Activated CD8-positive, alpha-beta T cell treated with anti-CD3 and anti-CD28 coated beads, Interleukin-2, amount 10 ng/mL, durations not matched to agents 7 days and 5 days (primary cell): Measurements from ENCODE around the gene TMEFF1. TPM values are rescaled to one million over a fixed set of nuclear protein-coding genes. Genes with fewer than 3 reads are reported as not detected.

Experiments
- ATAC-seq: fragments of 150-1000 bp; cut with Tn5 transposase; one replicate; pipeline ENCODE4 v1.10.0; 2021; ENCODE audit warnings: moderate library complexity
- CTCF ChIA-PET: fragments of 350-600 bp; sonication (Branson Sonifier 250); formaldehyde crosslinking; loops from one replicate; lab custom pipeline; 2021; ENCODE audit warnings: antibody characterized with exemption; lab: Charles Lee
- POLR2A ChIA-PET: fragments of 350-600 bp; sonication (Branson Sonifier 250); formaldehyde crosslinking; loops from one replicate; lab custom pipeline; 2021; ENCODE audit warnings: antibody characterized with exemption; lab: Charles Lee
- DNase-seq: peaks from one replicate; pipeline ENCODE4 v3.0.0-alpha.2; 2020
- H3K27ac Mint-ChIP-seq: one replicate; pipeline ENCODE4 v1.8.0; 2021; ENCODE audit warnings: mild to moderate bottlenecking, mixed read lengths
- H3K27me3 Mint-ChIP-seq: one replicate; pipeline ENCODE4 v1.8.0; 2021; ENCODE audit warnings: low read depth, mixed read lengths
- H3K36me3 Mint-ChIP-seq: one replicate; pipeline ENCODE4 v1.8.0; 2021; ENCODE audit warnings: low read depth, mixed read lengths
- H3K4me1 Mint-ChIP-seq: one replicate; pipeline ENCODE4 v1.8.0; 2021; ENCODE audit warnings: low read depth, mixed read lengths
- H3K4me3 Mint-ChIP-seq: one replicate; pipeline ENCODE4 v1.8.0; 2021; ENCODE audit warnings: mild to moderate bottlenecking, mixed read lengths
- H3K9me3 Mint-ChIP-seq: one replicate; pipeline ENCODE4 v1.8.0; 2022; ENCODE audit warnings: mixed read lengths; ENCODE audit not compliant: insufficient read depth
- total RNA-seq, 2 experiments: library from RNA; stranded (reverse); gene quantifications; one replicate each; pipeline ENCODE4 v1.2.3, GENCODE V29; 2021

Gene TMEFF1
- total RNA-seq, 2 experiments from 2014 or later: not detected

DNA sequence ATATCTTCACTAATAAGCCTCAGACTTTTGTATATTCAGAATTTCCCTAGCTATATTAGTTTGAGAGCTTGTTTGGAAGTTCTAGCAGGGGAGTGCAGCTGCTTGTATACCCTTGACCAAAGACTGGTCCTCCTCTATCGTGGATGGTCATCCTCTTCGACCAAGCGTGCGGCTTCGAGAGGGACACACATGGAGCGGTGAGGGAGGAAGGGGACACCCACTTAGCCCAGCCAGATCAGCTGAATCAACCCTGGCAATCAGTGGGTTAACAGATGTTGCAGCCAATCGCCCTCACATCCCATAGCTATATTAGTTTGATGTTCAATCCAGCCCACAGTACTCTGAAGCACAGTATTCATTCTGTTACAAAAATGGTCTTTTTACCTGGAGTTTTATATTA lies 108.1 kb downstream of the TMEFF1 start:
- ChIA-PET CTCF (interaction anchor here (1.0 kb wide), 1 partner anchor 75 kb away, joined by 3 read pairs; no protein-coding TSS in a partner anchor), POLR2A (no interaction called here)
- no peak overlapping the region for H3K4me3 Mint-ChIP-seq
- no peak overlapping the region for H3K27ac Mint-ChIP-seq
- H3K4me1 Mint-ChIP-seq: no peaks in the 10 kb centered on the region
- DNase-seq (no peak), ATAC-seq (no peak)
- H3K27me3 Mint-ChIP-seq: no peaks in the 10 kb centered on the region
- H3K9me3 Mint-ChIP-seq: no peaks in the 10 kb centered on the region
- H3K36me3 Mint-ChIP-seq: no peaks in the 10 kb centered on the region

DNA sequence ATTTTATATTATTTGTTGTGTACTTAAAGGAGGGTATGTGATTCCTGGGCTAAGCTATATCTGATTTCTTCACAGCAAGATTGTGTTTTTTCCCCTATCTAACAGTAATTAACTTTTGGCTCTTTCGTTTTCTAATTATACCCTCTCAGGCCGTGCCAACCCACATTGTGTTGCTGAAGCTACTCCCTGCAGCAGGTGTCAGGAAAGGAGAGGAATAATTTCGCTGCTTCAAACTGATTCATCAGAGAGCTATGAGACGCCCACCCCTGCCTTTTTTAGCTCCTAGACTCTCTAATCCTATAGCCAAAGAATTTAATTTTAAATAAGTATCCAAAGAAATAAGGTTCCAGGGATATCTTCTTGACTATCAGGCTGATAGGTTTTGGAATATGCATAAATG lies 108.7 kb downstream of the TMEFF1 start:
- no peak for ATAC-seq
- H3K4me1 Mint-ChIP-seq: no peaks in the 10 kb centered on the region
- CTCF ChIA-PET: interaction anchor here (1.0 kb wide), 1 partner anchor 76 kb away, joined by 3 read pairs; no protein-coding TSS in a partner anchor

DNA sequence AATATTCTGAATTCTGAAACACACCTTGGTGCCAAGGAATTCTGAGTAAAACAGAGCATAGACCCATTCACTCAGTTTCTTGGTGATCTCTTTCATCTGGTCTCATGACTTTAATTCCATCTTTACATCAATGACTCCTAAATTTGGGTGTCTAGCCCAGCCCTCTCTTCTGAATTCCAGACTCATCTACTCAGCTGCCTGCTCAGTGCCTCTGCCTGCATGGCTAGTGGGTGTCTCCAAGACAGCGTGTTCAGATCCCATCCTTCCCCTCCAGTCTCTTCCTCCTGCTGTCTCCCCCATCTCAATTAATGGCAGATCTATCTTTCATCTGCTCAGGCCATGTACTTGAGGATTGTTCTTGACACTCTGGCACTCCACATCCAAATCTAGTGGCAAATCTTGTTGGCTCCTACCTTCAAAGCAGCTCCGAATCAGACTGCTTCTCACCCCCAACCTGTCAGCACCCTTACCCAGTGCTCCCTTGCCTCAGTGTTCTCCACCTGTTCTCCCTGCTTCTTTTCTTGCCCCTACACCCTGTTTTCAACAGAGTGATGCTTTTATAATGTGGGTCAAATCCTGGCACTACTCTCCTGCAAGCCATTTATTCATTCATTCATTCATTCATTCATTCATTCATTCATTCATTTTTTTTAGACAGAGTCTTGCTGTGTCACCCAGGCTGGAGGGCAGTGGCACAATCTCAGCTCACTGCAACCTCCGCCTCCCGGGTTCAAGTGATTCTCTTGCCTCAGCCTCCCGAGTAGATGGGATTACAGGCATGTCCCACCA lies 110.3 kb downstream of the TMEFF1 start:
- H3K36me3 Mint-ChIP-seq: no peaks in the 10 kb centered on the region
- H3K4me3 Mint-ChIP-seq: no peak overlapping the region
- DNase-seq (no peak), ATAC-seq (no peak)
- H3K27me3 Mint-ChIP-seq: no peaks in the 10 kb centered on the region
- no peaks in the 10 kb centered on the region for H3K4me1 Mint-ChIP-seq
- no peaks in the 10 kb centered on the region for H3K9me3 Mint-ChIP-seq
- no peak overlapping the region for H3K27ac Mint-ChIP-seq
- CTCF ChIA-PET: interaction anchor here (1.2 kb wide), 2 partner anchors 19 to 729 kb away, joined by 3 to 4 read pairs; no protein-coding TSS in a partner anchor
- POLR2A ChIA-PET: no interaction called here

More for the DNA sequence above, 108.7 kb downstream of the TMEFF1 start:
- no peaks in the 10 kb centered on the region for H3K9me3 Mint-ChIP-seq
- no peak for DNase-seq
- H3K4me3 Mint-ChIP-seq: no peak overlapping the region
- no peak overlapping the region for H3K27ac Mint-ChIP-seq
- POLR2A ChIA-PET: no interaction called here
- H3K27me3 Mint-ChIP-seq: no peaks in the 10 kb centered on the region
- no peaks in the 10 kb centered on the region for H3K36me3 Mint-ChIP-seq

DNA sequence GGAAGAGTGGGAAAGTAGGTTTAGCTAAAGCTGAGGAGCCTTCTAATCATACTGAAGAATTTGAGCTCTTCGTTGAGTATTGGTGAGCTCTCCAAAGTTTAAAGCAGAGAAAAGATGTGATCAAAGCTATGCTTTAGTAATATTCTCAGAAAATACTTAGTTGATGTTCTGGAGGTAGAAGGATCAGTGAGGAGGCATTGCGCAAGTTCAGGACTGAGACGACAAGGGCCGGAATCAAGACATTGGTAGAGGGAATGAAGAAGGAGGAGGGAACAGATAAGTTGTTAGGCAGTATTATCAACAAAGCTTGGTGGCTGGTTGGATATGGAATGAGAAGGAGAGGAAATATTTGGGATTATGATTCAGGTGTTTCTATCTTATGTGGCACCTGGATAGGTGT lies 112.0 kb downstream of the TMEFF1 start:
- Mint-ChIP-seq H3K27ac (no peak overlapping the region), H3K36me3 (no peaks in the 10 kb centered on the region), H3K27me3 (no peaks in the 10 kb centered on the region), H3K9me3 (no peaks in the 10 kb centered on the region), H3K4me1 (no peaks in the 10 kb centered on the region), H3K4me3 (no peak overlapping the region)
- CTCF ChIA-PET: interaction anchor here (1.2 kb wide), 1 partner anchor 74 kb away, joined by 3 read pairs; no protein-coding TSS in a partner anchor
- DNase-seq: no peak
- POLR2A ChIA-PET: no interaction called here
- ATAC-seq: no peak

DNA sequence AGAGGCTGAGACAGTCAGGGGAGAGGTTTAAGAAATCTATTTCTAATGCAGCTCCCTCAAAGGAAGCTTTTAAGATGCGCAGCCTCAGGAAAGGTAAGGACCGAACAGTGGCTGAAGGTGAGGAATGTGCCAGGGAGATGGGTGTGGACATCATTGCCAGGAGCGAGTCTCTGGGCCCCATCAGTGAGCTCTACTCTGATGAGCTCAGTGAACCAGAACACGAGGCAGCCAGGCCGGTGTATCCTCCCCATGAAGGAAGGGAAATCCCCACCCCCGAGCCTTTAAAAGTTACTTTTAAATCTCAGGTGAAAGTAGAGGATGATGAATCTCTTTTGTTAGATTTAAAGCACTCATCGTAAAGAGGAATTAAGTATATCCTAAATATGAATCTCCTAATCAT lies 113.1 kb downstream of the TMEFF1 start:
- no peak for DNase-seq
- no peaks in the 10 kb centered on the region for H3K9me3 Mint-ChIP-seq
- ChIA-PET CTCF (interaction anchor here (2.0 kb wide), 1 partner anchor 10 kb away, joined by 7 read pairs; no protein-coding TSS in a partner anchor), POLR2A (interaction anchor here (0.7 kb wide), 1 partner anchor 119 kb away, joined by 3 read pairs; no protein-coding TSS in a partner anchor)
- no peaks in the 10 kb centered on the region for H3K4me1 Mint-ChIP-seq
- ATAC-seq: no peak
- H3K4me3 Mint-ChIP-seq: no peak overlapping the region
- H3K27me3 Mint-ChIP-seq: no peaks in the 10 kb centered on the region
- H3K27ac Mint-ChIP-seq: no peak overlapping the region
- H3K36me3 Mint-ChIP-seq: no peaks in the 10 kb centered on the region

DNA sequence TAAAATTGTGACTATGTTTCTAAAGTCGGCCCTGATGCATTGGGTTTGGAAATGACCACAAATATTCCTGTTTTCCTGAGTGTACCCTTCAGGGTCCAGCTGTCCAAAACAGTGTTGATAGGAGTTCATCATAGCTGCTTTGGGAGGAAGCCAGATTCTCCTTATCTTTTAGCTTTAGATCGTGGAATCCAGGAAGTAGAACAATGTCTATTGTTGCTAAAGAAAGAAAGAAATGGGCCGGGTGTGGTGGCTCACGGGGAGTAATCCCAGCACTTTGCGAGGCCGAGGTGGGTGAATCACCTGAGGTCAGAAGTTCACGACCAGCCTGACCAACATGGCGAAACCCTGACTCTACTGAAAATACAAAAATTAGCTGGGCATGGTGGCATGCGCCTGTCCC lies 114.4 kb downstream of the TMEFF1 start:
- Mint-ChIP-seq H3K4me3 (no peak overlapping the region), H3K27ac (no peak overlapping the region), H3K9me3 (no peaks in the 10 kb centered on the region), H3K4me1 (no peaks in the 10 kb centered on the region), H3K36me3 (no peaks in the 10 kb centered on the region), H3K27me3 (no peaks in the 10 kb centered on the region)
- ATAC-seq (no peak), DNase-seq (no peak)
- POLR2A ChIA-PET: no interaction called here
- CTCF ChIA-PET: interaction anchor here (0.9 to 2.0 kb wide), 2 partner anchors 9 to 14 kb away, joined by 3 to 7 read pairs; no protein-coding TSS in a partner anchor

DNA sequence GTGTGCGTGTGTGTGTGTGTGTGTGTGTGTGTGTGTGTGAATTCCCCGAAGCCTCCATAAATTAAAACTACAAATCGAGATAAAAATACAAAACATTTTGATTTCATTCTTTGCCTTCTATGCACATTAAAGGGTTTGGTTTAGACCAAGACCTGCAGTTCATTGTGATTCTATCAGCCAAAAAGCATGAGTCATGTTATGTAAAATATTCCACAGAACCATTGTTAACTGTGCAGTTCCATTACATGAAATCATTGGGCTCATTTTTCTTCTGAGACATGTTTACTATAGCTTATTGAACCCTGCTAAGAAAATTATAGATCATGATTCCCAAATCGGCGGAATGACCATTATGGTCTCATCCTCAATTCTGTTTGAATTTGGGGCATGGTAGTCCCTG lies 116.6 kb downstream of the TMEFF1 start:
- Mint-ChIP-seq H3K36me3 (no peaks in the 10 kb centered on the region), H3K9me3 (no peaks in the 10 kb centered on the region), H3K27ac (no peak overlapping the region), H3K27me3 (no peaks in the 10 kb centered on the region), H3K4me3 (no peak overlapping the region), H3K4me1 (no peaks in the 10 kb centered on the region)
- CTCF ChIA-PET: interaction anchor here (0.6 kb wide), 1 partner anchor 12 kb away, joined by 3 read pairs; no protein-coding TSS in a partner anchor
- POLR2A ChIA-PET: no interaction called here
- no peak for ATAC-seq
- no peak for DNase-seq

DNA sequence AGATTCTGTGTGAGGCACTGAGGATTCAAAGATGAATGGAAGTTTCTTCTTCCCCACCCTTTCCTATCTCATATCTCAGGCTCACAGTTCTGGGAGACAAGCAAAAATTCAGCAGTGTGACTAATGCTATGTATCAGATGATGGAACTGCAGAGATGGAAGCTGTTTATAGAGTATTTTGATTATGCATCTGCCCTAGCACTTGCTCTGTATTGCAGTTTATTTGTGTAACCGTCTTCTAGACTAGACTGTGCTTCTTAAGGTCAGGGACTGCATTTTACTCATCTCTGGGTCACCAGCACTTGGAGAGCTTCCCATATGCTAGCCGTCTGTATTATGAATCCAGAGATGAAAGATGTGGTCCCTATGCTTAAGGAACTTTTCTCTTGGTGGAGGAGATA lies 117.5 kb downstream of the TMEFF1 start:
- no peak overlapping the region for H3K4me3 Mint-ChIP-seq
- H3K9me3 Mint-ChIP-seq: no peaks in the 10 kb centered on the region
- no peaks in the 10 kb centered on the region for H3K4me1 Mint-ChIP-seq
- DNase-seq (no peak), ATAC-seq (no peak)
- no peaks in the 10 kb centered on the region for H3K27me3 Mint-ChIP-seq
- CTCF ChIA-PET: interaction anchor here (0.6 to 1.2 kb wide), 2 partner anchors 11 to 85 kb away, joined by 3 read pairs; no protein-coding TSS in a partner anchor
- H3K36me3 Mint-ChIP-seq: no peaks in the 10 kb centered on the region
- no peak overlapping the region for H3K27ac Mint-ChIP-seq
- POLR2A ChIA-PET: no interaction called here

DNA sequence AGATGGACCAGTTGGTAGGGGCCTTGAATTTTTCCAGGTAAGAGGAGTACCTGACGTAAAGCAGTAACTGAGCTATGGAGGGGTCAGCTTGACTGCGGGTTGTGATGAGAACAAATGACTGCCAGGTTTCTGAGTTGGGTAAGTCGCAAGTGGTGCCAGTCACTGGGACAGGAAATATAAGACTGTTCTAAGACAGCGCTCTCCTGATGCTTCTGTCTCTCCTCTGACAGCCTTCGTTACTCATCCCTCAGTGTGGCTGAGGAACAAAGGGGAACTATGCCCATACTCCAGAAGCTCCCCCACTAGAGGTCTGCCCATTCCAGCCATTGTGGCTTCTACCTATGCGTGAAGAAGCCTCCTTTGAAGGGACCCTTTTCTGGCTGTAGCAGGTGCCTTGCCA lies 118.2 kb downstream of the TMEFF1 start:
- Mint-ChIP-seq H3K4me3 (no peak overlapping the region), H3K36me3 (no peaks in the 10 kb centered on the region), H3K27me3 (no peaks in the 10 kb centered on the region), H3K9me3 (no peaks in the 10 kb centered on the region), H3K27ac (no peak overlapping the region), H3K4me1 (no peaks in the 10 kb centered on the region)
- no peak for DNase-seq
- POLR2A ChIA-PET: no interaction called here
- ATAC-seq: no peak
- CTCF ChIA-PET: interaction anchor here (0.5 to 1.2 kb wide), 2 partner anchors 85 to 124 kb away, joined by 3 read pairs; no protein-coding TSS in a partner anchor

DNA sequence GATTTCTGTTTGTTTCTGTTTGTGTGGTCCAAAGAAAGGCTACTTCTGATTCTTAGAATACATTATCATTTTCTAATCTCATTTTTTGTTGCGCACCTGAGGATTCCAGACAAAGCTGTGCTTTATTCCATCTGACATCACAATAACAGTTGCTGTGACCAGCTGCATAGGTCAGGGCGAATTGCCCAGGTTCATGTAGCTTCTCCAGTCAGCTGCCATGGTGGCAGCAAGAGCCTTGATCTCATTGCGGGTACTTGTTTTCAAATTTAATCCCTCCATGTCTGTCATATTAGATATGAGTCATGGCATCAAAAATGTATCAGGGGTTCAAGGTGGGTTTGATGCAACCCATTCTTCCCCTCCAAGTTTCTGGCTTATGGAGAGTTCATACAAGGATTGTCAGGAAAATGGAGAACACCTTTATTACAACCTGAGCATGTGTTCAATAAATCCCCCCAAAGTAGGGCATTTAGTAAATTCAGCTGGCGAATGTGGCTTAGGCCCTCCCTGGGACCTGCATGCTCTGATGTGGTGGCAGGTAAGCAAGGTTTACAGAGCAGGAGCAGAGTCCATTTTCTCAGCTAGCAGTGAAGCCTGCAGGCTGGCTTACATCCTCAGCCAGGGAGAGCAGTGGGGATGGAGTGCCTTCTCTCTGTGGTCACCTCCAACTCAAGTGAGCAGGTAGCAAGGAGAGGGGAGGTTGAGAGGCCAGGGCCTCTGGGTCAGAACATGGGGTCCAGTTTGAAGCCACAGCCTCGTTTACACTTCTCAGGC lies 118.9 kb downstream of the TMEFF1 start:
- no peaks in the 10 kb centered on the region for H3K36me3 Mint-ChIP-seq
- no peaks in the 10 kb centered on the region for H3K4me1 Mint-ChIP-seq
- ATAC-seq (no peak), DNase-seq (no peak)
- H3K27me3 Mint-ChIP-seq: peaks cover 2% of the 10 kb centered on the region
- H3K27ac Mint-ChIP-seq: no peak overlapping the region
- H3K4me3 Mint-ChIP-seq: no peak overlapping the region
- CTCF ChIA-PET: interaction anchor here (0.5 to 1.2 kb wide), 2 partner anchors 86 to 125 kb away, joined by 3 read pairs; no protein-coding TSS in a partner anchor
- POLR2A ChIA-PET: no interaction called here
- H3K9me3 Mint-ChIP-seq: no peaks in the 10 kb centered on the region

DNA sequence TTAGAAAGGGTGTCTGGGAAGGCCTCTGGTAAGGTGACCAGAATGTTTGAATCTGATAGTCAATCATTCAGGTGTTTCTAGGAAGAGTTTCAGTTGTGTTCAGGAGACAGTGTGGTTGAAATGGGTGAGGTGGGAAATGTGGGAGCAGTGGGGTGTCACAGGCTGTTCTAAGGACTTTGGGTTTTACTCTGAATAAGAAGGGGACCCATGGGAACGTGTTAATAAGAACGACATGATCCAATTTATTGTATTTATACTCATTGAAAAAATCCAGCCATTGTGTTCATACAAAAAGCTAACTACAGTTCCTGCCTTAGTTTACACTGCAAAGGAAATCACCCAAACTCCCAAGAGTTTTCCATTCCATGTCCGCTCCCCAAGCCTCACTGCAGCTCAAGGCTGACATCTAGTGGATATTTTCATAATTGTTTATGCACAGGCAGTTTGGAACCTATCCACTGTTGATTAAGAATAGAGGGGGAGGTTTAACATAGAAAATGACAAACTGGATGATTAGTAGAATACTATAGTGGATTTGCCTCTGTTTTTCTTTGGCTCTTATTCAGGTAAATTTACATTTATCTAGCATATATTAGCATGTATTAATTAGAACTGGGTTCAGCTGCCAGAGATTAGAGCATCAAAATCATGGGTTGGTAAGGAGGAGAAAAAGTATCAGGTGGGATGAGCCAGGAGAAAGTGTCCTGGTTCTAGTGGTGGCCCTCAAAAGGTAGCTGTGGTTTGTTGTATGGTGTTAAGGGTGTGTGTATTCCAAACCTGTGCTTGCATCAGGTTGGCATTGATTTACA lies 122.6 kb downstream of the TMEFF1 start:
- no peaks in the 10 kb centered on the region for H3K9me3 Mint-ChIP-seq
- DNase-seq: peak; percentile 40
- ATAC-seq: no peak
- H3K36me3 Mint-ChIP-seq: no peaks in the 10 kb centered on the region
- H3K4me1 Mint-ChIP-seq: peaks cover 16% of the 10 kb centered on the region
- no peak overlapping the region for H3K27ac Mint-ChIP-seq
- H3K27me3 Mint-ChIP-seq: peaks cover 11% of the 10 kb centered on the region
- CTCF ChIA-PET: interaction anchor here (0.8 to 2.0 kb wide), 16 partner anchors 9 to 944 kb away, joined by 3 to 7 read pairs (median 4); no protein-coding TSS in a partner anchor
- H3K4me3 Mint-ChIP-seq: no peak overlapping the region
- POLR2A ChIA-PET: no interaction called here
